ENCODE measurements around the gene FADS6. TPM values are rescaled to one million over a fixed set of nuclear protein-coding genes. Genes with fewer than 3 reads are reported as not detected.
A peak's percentile ranks its signal among the peaks of the same experiment; 100 is the strongest.

Gene FADS6
- total and polyA plus RNA-seq, 2 of the 13 experiments (the other 11 are each of a cell fraction or from before 2014, with no cell fraction given) = 0.11 TPM

DNA sequence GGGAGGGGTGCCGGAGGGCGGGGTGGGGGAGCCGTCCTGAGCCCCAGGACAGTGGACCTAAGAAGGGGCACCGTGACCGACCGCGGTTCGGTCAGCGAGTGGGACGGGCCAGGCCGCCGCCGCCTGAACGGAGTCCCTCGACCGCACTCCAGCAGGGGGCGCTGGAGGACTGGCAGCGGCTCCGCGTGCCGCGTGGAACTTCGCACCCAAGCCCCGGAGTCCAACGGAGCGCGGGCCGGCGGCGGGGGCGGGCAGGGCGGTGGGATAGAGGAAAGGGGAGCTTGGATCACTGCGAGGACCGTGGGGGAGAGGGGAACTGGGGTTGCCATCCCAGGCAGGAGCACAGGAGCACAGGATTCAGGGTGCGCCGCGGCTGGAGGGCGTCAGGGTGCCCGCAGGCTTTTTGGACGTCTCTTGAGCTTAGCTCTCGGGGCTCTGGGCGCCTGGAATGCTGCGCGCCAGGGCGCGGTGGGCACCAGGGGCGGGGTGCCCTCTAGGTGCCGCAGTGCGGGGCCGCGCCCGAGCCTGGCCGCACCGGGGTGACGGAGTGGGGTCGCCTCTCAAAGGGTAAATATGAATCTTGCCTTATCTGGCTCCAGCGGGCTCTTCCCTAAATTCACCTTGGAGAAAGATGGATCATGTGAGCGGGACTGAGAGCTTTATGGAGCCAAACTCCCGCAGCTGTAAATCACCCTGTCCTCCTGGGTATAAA, 30.3 kb upstream of the FADS6 start (continued):
- TF ChIP-seq HNF4G (IDR thresholded peaks at IDR 0.05; ENCODE audit: borderline replicate concordance, low read depth, low read length) (peak; percentile 39; the same call in 1 of the 2 replicates), HNF4G (CRISPR knock-in tag; IDR thresholded peaks at IDR 0.05; ENCODE audit: borderline replicate concordance, low read depth) (no peak), ZFP36L2 (CRISPR knock-in tag; IDR thresholded peaks at IDR 0.05) (no peak), SALL2 (CRISPR knock-in tag; IDR thresholded peaks at IDR 0.05) (no peak), ZNF138 (CRISPR knock-in tag; IDR thresholded peaks at IDR 0.05; ENCODE audit: low read depth) (peak; percentile 78; the same call in 1 of the 2 replicates), BHLHE40 (IDR thresholded peaks at IDR 0.05; ENCODE audit: low read length) (peak; percentile 54), ZFP90 (CRISPR knock-in tag; IDR thresholded peaks at IDR 0.05; ENCODE audit: borderline replicate concordance) (no peak), DNMT3B (CRISPR knock-in tag; conservative IDR thresholded peaks at IDR 0.05) (no peak), ATF7-NPFF (CRISPR knock-in tag; IDR thresholded peaks at IDR 0.05; ENCODE audit: low read depth) (peak; percentile 91), NR2F1 (CRISPR knock-in tag; IDR thresholded peaks at IDR 0.05) (no peak), KAT2B (IDR thresholded peaks at IDR 0.05; ENCODE audit: borderline replicate concordance, low read depth, low read length) (no peak), NR2F6 (IDR thresholded peaks at IDR 0.05) (no peak), NR2F6 (CRISPR knock-in tag; IDR thresholded peaks at IDR 0.05) (no peak), ZNF33B (CRISPR knock-in tag; IDR thresholded peaks at IDR 0.05) (no peak), AKAP8 (CRISPR knock-in tag; IDR thresholded peaks at IDR 0.05) (no peak), ZNF253 (CRISPR knock-in tag; IDR thresholded peaks at IDR 0.05; ENCODE audit: borderline replicate concordance) (0 out of 2 replicates have a peak, but pooled peaks have one; percentile 47), ZNF230 (CRISPR knock-in tag; IDR thresholded peaks at IDR 0.05) (no peak), ZNF33A (CRISPR knock-in tag; IDR thresholded peaks at IDR 0.05; ENCODE audit: borderline replicate concordance) (no peak), BORCS8-MEF2B (CRISPR knock-in tag; IDR thresholded peaks at IDR 0.05) (peak; percentile 83; the same call in 1 of the 2 replicates), GATAD1 (CRISPR knock-in tag; IDR thresholded peaks at IDR 0.05) (0 out of 2 replicates have a peak, but pooled peaks have one; percentile 26), ONECUT2 (CRISPR knock-in tag; IDR thresholded peaks at IDR 0.05) (no peak)
- TF ChIP-seq, protein P1, sequence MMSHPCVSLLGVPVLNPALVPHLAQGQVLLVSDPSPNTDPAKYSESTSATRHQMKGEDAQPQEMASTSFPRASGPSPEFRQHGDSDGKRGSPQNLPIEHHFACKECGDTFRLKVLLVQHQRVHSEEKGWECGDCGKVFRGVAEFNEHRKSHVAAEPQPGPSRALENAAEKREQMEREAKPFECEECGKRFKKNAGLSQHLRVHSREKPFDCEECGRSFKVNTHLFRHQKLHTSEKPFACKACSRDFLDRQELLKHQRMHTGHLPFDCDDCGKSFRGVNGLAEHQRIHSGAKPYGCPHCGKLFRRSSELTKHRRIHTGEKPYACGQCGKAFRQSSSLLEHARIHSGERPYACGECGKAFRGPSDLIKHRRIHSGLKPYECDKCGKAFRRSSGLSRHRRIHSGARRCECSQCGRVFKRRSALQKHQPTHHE (CRISPR knock-in tag; IDR thresholded peaks at IDR 0.05; ENCODE audit: borderline replicate concordance) = no peak
- TF ChIP-seq, protein P2, sequence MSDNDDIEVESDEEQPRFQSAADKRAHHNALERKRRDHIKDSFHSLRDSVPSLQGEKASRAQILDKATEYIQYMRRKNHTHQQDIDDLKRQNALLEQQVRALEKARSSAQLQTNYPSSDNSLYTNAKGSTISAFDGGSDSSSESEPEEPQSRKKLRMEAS (IDR thresholded peaks at IDR 0.05) = peak; percentile 98
- TF ChIP-seq, protein P3, sequence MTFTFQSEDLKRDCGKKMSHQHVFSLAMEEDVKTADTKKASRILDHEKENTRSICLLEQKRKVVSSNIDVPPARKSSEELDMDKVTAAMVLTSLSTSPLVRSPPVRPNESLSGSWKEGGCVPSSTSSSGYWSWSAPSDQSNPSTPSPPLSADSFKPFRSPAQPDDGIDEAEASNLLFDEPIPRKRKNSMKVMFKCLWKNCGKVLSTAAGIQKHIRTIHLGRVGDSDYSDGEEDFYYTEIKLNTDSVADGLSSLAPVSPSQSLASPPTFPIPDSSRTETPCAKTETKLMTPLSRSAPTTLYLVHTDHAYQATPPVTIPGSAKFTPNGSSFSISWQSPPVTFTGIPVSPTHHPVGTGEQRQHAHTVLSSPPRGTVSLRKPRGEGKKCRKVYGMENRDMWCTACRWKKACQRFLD (CRISPR knock-in tag; IDR thresholded peaks at IDR 0.05; ENCODE audit: borderline replicate concordance) = no peak
- TF ChIP-seq, protein P4, sequence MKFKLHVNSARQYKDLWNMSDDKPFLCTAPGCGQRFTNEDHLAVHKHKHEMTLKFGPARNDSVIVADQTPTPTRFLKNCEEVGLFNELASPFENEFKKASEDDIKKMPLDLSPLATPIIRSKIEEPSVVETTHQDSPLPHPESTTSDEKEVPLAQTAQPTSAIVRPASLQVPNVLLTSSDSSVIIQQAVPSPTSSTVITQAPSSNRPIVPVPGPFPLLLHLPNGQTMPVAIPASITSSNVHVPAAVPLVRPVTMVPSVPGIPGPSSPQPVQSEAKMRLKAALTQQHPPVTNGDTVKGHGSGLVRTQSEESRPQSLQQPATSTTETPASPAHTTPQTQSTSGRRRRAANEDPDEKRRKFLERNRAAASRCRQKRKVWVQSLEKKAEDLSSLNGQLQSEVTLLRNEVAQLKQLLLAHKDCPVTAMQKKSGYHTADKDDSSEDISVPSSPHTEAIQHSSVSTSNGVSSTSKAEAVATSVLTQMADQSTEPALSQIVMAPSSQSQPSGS (CRISPR knock-in tag; IDR thresholded peaks at IDR 0.05) = no peak
